Measurements from ENCODE around the gene UBD.

The UBD gene

DNA sequence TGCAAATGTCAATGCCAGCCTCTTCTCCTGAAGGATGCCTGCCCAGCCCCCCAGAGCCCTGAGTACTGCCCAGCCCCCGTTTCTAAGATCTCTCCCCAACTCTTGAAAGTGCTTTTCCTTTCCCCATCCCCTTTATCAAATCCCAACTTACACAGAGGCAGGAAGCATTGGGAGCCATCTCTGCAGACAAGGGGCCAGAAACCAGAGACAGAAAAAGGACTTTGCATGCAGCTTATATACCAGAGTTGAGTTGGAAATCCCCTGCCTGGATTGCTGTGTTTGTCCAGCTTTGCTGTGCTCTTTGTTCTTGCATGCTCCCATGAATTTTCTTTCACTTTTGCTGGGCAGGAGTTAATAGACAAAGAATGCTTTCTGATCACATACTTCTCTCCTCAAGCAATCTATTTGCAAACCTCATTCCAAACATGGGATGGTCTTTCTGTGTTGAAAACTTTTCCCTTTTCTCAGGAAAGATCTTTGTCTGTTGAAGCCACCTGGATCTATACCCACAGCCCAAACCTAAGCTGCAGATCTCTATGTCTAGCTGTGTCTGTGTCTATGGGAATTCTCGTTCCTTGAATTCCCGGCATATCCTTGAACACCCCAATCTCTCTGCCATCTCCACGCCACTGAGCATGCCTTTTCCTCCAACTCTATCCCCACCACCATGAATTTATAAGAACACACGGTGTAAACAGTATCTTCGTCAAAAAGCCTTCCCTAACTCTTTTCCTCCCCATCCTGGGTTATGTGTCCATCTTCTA lies at the start of gene UBD:
Gene UBD, minus strand, starts transcription at position 209 of the 764 bp plus-strand sequence. Its CDS starts 31 bp downstream, at position 178.
- no peak for DNase-seq

DNA sequence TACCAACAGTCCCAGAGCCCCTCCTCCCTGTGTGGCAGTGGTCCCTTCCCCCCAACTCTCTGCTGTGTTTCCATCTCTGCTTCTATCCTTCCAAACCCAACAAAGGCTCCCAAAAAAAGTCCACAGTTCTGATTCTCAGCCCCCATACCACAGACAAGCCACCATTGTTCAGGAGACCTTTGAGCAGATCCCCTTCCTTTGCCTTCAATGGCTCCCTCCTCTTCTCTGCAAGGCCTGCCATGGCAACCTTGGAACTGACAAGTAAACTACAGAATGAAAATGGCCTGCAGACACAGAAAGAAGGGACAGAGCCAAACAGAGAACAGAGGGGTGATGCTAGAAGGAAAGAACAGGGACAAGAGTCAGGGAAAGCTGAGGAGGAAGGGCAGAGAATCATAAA lies 48.6 kb upstream of the UBD start:
- no peak for DNase-seq

DNA sequence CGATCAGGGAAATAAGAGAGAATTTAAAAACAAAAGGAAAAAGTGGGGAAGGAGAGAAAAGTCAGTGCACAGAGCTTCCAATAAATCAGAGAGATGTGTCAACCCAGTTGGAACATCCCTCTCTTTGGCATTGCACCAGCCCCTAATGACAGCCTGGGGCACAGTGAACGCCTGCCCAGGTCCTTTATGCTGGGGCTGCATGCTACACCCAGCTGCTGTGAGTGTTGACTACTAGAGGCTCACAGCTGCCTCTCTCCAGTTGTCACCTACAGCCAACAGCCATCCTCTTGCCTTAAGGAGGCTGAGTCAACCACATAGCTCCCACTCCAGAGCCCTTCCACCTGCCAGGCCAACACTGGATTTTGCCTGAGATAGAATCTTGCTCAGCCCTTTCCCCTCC lies 44.4 kb upstream of the UBD start:
- no peak for DNase-seq

DNA sequence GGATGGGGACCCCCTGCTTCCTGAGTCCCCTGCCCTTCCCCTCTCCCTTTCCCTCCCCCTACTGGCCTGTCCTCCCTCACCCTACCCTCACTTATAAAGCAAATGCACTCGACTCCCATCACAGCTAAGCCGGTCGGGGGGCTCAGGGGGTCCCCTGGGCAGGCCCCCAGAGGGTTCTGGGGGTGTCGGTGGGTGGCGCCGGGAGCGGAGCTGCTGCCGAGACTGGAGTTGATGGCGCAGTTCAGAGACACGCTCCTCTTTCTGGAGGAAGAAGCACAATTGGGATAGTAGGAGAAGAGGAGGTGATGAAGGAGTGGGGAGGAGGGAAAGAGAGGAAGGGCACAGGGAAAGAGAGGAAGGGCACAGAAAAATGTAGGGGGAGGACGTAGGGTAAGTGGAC lies 43.9 kb upstream of the UBD start:
- no peak for DNase-seq

DNA sequence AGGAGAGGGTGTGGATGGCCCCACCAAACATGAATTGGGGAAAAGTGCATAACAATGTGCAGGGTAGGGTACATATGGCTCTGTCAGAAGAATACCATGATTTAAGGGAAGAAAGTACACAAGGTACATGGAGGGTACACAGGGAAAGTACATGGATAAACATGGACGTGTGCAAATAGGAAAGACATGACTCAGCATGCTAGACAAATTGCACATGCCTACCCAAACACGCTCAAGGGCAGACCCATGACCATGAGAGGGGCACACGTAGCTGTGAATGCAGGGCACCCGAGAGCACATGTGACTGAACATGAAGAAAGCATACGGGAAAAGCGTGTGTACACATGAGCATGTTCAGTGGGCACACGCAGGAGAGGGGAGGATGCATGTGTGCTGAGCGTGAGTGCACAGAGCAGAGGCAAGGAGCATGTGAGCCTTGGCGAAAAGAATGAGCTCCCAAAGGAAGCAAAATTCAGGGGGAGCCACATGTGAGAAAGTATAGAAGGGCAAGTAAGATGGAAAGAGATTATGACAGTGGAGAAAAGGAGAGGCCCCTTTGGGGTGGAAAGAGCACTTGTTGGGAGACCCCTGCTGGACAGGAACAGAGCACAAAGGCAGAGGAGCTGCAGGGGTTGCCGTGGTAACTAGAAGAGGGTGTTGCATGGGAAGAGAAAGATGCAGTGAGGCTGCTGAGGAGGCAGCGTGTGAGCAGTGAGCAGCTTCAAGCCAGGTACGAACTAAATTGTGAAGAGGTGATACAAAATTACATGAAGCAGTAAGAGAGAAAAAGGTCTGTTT lies 43.2 kb upstream of the UBD start:
- DNase-seq, result peak; percentile 73

DNA sequence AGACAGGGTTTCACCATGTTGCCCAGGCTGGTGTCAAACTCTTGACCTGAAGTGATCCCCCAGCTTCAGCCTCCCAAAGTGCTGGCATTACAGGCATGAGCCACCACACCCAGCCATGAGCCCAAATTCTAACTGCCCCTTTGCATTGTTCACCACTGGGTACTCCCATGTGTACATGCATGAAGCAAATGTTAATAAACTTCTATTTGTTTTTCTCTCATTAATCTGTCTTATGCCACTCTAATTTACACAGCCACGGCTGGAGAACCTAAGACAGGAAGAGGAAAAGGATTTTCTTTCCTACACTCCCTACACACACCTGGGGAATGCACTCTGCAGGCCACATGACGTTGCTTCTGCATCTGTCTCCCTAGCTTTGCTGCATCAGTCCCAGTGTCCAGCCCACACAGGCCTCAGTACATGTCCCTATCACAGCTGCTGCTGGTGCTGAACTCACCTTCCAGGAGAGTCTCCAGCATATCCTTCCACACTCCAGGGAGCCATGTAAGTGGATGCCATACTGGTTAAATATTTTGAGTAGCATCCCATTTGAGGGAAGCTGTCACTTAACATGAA lies 38.7 kb upstream of the UBD start:
- DNase-seq, result no peak

DNA sequence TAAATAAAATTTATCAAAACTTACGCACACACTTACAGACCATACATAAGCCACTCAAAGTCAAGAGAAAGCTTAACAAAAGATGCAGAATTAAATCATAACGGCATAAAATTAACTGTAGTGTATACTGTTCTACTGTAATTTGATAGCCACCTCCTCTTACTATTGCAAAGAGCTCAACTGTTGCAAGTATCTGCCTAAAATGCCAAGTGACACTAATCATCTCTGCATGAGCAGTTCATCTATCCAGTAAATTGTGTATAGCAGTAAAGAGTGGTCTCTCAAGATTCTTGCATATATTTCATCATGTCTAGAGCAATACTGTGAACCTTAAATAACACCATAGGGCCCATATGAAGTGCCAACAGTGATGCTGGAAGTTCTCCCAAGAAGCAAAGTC lies 37.7 kb upstream of the UBD start:
- DNase-seq, result no peak

DNA sequence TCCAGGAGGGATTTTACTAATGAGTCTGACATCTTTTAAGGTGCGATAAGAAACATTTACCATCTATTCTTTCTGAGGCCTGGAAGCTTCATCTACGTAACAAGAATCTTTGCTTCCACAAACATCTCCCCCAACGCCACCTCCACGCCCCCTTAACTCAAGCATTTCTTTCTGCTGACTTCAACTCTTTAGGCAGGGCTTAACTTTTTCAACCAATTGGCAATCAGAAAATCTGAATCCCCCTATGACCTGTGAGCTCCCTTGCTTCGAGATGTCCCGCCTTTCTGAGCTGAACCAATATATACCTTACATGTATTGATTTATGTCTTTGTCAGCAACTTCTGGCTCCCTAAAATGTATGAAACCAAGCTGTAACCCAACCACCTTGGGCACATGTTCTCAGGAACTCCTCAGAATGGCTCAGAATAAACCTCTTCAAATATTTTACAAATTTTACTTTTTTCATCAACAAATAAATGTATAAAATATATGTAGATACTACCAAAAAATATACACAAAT lies 36.9 kb upstream of the UBD start:
- no peak for DNase-seq

DNA sequence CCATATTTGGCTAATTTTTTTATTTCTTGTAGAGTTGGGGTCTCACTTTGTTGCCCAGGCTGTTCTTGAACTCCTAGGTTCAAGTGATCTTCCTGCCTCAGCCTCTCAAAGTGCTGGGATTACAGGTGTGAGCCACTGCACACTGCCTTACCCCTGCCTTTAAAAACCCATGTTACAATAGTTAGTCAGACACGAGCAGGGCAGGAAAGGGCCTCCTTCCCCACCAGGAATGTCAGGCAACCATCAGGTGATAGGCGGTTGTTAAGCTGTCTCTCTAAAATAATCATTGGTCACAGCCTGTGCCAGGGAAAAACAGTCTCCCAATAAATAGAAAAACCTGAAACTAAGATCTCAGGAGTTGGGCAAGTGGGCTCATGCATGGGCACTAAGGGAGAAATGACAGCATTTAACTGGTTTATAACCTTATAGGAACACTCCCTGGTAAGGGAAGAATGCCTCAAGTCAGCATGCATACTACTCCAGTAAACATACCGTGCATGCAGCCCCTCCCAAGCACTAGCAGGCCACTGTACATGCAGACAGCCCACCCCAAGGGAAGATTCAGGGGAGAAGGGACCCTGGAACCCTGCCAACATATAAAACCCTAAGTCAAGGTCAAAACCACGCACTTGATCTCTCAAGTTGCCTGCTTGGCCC lies 33.8 kb upstream of the UBD start:
- peak; percentile 33 for DNase-seq

DNA sequence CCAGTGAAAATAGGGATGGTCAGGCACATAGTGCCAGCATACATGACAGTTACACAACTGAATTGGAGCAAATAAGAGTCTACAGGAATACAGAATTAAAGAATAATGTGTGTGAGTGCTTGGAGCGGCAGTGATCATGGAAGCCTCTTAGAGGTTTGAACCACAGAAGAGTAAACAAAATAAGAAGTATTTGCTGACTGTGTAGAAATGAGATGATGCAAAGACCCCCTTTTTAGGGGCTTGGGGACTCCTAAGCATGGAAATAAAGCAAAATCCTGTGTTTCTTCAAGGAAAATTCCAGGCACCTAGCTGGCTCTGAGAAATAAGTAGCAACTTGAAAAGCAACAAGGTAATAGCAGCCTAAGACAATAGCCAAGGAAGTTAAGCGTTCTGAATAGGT lies 32.1 kb upstream of the UBD start:
- no peak for DNase-seq

DNA sequence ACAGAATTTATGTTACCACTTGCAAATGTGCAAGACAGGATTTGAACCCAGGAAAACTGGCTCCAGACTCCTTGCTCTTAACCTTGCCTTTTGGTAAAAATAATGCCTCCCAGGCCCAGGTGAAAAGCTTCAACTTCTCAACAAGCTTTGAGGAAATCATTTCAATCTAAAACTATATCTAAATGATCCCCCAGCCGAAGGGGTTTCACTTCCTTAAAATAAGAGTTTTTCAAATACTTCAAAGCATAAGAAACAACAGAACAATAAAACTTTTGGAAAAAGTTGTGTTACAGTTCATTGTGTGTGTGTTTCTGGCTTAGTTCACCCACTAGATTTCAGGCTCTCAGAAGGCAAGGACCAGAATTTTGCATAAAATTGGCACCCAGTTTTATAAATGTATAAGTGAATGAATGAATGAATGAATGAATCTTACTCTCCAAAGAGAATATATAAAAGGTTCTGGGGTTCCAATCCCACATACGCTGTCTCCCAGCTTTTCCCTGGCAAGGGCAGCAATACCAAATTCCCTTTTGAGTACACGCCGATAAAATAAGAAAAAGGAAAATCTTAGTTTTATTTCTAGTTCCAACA lies 30.8 kb upstream of the UBD start:
- DNase-seq, result no peak

DNA sequence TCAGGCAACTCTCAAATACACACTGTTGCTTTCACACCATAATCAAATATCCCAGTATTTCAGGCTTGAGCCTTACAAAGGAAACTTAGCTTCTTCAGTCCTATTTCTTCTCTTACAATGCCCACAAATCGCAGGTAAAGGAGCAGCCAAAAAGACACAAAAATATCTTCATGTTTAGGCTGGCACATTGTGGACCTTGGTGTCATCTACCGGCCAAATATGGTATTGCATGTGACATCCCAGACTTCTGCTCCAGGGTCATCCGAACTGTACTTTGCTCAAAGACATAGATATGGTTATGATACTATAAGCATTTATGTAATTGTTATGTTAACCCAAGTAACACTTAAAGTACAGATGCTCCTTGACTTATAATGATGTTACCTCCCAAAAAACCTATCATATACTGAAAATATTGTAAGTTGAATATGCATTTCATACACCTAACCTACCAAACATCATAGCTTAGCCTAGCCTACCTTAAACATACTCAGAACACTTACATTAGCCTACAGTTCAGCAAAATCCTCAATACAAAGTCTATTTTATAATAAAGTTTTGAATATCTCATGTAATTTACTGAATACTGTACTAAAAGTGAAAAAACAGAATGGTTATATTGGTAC lies 30.0 kb upstream of the UBD start:
- peak; percentile 77 for DNase-seq

DNA sequence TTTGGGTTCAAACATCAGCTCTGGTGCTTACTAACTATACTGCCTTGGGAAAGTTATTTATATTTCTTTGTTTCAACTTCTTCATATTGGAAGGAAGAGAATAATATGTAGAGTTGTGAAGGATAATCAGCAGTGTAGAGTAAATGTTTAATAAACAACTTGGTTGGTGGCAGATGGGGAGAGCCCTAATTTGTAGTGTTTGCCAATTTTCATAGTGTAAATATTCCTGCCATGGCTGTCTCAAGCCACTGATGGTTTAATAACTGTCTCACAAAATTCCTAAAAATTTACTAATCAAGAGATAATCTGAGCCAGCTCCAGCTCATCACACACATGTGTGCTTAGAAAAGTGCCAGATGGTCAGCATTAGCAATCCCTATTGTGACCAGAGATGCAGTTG lies 25.3 kb upstream of the UBD start, which contains the start of gene OR2H2:
Gene OR2H2, plus strand, starts transcription at position 301 of the 400 bp plus-strand sequence. CDS start 2,824 bp downstream, outside the sequence.
- no peak for DNase-seq

DNA sequence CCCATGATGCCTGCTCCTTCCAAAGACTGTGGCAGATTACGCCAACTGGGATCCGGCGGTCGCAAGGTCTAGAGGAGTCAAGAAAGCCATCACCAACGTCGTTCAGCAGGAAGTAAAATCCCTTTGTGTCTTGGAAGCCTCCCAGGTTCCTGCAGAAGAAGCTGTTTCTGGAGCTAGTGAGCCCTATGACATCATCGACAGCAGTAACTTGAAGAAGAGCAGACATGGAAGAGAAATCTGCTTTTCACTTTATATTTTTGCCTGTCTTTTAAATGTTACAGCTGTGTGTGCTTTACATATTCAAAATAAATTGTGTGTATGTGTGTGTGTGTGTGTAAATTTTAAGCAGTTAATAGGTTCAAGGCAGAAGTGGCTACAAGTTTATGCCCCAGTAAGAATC lies 18.0 kb upstream of the UBD start:
- no peak for DNase-seq

DNA sequence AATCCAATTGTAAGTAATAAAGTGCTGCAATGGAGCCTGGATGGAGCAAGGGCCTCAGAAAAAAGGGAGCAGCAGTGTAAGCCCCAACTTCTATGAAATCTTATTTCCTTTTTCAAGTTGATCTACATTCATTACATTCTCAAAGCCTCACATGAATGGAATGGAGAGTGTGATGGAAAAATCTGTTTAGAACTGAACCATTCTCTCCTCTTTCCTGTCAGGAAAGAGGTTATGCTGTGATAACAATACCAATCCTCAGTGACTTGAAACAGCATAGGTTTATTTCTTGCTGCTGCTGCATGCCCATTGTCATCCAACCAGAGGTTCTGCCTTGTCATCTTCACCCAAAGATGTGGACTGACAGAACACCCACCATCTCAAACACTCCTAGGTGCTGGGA lies 16.5 kb upstream of the UBD start:
- no peak for DNase-seq

DNA sequence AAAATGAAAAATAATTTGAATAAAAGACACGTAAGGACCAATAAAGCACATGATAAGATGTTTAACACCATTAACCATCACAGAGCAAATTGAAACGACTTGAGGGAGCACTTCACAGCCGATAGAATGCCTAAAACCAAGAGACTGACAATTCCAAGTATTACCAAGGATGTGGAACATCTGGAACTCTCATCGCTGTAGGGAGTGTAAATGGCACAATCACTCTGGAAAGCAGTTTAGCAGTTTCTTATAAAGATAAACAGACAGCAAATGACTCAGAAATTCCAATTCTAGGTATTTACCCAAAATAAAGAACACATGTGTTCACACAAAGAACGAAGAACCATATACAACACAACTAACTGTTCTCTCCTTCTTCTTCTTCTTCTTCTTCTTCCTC lies 8.5 kb upstream of the UBD start:
- no peak for DNase-seq

DNA sequence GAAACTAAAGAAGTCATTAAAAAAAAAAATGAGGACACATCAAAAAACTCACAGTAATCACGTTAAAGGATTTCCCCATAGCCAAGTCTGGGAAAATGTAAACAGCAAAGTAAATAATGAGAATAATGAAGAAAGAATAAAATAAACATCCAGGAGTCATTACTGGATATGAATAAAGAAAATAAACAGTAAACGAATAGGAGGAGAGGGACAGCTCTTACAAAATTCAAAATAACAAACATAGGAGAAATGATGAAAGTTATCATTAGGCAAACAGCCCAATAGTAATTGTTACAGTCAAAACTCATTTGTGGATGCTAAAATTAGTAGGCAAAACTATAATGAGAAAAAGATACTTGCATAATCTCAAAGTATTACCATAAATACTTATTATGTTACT lies 8.0 kb upstream of the UBD start:
- DNase-seq, result no peak

DNA sequence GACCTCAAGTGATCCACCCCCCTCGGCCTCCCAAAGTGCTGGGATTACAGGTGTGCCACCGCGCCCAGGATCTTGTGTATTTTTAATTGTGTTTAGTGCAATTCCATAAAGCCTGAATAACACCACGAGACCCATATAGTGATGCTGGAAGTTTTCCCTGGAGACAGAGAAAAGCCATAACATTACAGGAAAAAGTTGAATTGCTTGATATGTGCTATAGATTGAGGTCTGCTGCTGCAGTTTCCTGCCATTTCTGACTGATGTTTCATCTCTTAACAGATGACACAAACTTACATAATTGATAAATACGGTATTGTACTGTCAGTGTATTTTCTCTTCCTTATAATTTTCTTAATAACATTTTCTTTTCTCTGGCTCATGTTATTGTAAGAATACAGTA lies 7.3 kb upstream of the UBD start:
- no peak for DNase-seq

DNA sequence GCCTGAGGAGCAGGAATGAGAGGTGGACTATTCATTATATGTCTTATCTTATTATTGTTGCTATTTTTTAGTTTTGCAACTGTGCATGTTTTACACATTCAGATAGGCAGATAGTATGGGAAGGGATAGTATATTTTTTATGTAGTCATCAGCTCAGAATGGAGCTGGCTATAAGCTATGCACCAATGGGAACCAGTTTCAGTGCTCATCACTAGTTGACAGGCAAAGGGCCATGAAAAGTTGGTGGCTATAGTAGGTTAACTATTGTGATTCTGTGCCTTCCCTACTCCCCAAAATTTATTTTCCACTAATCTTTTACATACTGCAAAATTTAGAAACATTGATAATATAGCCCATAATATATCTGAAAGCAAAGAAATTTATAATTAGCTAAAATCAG lies 5.3 kb upstream of the UBD start:
- DNase-seq, result no peak

DNA sequence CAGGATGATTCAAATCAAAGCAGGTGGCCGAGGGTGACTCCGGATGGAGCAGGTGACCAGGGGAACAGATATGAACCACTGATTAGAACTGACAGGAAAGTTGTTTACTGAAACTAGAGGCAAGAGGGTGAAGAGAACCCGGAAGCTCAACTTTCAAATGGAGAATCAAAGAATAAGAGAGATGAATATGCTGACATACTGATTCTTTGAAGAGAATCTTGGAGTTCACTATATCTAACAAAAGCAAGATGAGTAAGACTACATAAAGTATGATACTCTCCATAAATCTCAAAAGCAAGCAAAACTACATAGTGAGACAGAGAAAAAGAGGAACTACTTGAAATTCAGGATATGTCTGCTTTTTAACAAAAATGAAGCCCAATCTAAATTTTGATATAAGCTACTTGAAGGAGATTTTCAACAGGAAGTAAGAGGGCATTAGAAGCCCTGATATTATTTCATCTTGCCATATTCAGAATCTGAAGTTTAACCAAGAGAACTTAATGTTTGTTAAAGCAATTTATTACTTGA lies 4.0 kb upstream of the UBD start:
- peak; percentile 52 for DNase-seq

DNA sequence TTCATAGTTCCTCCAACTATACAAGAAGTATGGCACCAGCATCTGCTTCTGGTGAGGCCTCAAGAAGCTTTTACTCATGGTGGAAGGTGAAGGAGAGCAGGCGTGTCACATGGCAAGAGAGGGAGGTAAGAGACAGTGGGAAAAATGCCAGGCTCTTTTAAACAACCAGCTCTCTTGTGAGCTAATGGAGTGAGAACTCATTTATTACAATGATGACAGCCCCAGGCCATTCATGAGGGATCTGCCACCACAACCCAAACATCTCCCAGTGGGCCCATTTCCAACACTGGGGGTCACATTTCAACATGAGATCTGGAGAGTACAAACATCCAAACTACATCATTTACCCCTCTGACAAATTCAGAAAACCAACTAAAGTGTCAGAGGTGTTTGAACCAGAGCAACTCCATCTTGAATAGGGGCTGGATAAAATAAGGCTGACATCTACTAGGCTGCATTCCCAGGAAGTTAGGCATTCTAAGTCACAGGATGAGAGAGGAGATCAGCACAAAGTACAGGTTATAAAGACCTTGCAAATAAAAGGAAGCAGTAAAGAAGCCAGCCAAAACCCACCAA lies 2.2 kb upstream of the UBD start:
- DNase-seq, result no peak

DNA sequence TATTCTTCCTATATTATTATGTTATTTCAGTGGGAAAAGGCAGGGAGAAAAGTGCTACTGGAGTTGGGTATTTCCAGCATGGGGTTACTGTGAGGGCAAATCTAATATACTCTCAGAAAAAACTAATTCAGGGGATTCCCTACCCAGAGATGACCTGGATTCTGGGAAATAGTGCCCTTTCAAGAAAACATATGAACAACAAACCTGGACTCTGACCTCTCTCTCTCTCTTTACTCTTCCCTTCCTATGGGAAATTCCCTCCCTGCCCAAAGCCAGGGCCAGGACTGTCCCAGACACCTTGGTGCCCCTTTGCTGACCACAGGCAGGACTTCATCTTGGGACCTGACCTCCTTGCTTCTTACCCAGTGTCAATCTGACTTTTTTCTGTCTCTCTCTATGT lies 1.6 kb upstream of the UBD start:
- no peak for DNase-seq
